HepG2 (cell line): ENCODE measurements around the gene RANBP2. TPM values are rescaled to one million over a fixed set of nuclear protein-coding genes. Genes with fewer than 3 reads are reported as not detected.

Experiments
- CEBPB ChIP-seq: IDR thresholded peaks from 2 replicates; pipeline ENCODE4 v1.6.1; 2011; ENCODE audit warnings: low read depth, low read length, improper control_type of control experiment, borderline replicate concordance
- DMAP1 ChIP-seq: IDR thresholded peaks from 2 replicates; pipeline ENCODE4 v1.6.1; 2016
- EZH2 ChIP-seq: conservative IDR thresholded peaks from 2 replicates; pipeline ENCODE4 v1.6.1; 2012; ENCODE audit warnings: mild to moderate bottlenecking, low read depth, low read length, moderate library complexity
- HNRNPUL1 ChIP-seq: fragments of 200-400 bp; formaldehyde crosslinking; IDR thresholded peaks from 2 replicates; pipeline ENCODE4 v1.6.1; 2017; ENCODE audit warnings: low read depth, mild to moderate bottlenecking, low read length, moderate library complexity
- MAF1 ChIP-seq: sonication (generic); formaldehyde crosslinking; IDR thresholded peaks from 2 replicates; pipeline ENCODE4 v1.5.0; 2020; ENCODE audit warnings: missing genetic modification reagents, borderline replicate concordance
- MAFG ChIP-seq: sonication (generic); formaldehyde crosslinking; IDR thresholded peaks from 2 replicates; pipeline ENCODE4 v1.5.1; 2020; ENCODE audit warnings: mild to moderate bottlenecking, missing genetic modification reagents
- MEIS1 ChIP-seq: sonication (generic); formaldehyde crosslinking; IDR thresholded peaks from 2 replicates; pipeline ENCODE4 v1.9.0; 2021; ENCODE audit warnings: mild to moderate bottlenecking, missing genetic modification reagents, moderate library complexity, borderline replicate concordance
- NFIB ChIP-seq: sonication (generic); formaldehyde crosslinking; IDR thresholded peaks from 2 replicates; pipeline ENCODE4 v1.9.0; 2021; ENCODE audit warnings: missing genetic modification reagents, mild to moderate bottlenecking, borderline replicate concordance
- SIN3A ChIP-seq: IDR thresholded peaks from 2 replicates; pipeline ENCODE4 v1.6.1; 2011; ENCODE audit warnings: low read depth, mild to moderate bottlenecking, control low read depth, low read length, borderline replicate concordance
- SIX4 ChIP-seq: sonication (generic); formaldehyde crosslinking; IDR thresholded peaks from 2 replicates; pipeline ENCODE4 v1.4.0; 2020; ENCODE audit warnings: missing genetic modification reagents
- TCF7L2 ChIP-seq: IDR thresholded peaks from 2 replicates; pipeline ENCODE4 v1.6.1; 2011; ENCODE audit warnings: mild to moderate bottlenecking, low read depth, low read length, moderate library complexity
- TEAD3 ChIP-seq: optimal IDR thresholded peaks from 2 replicates; pipeline ENCODE3; 2016; ENCODE audit warnings: borderline replicate concordance
- TOPORS ChIP-seq: sonication (generic); formaldehyde crosslinking; IDR thresholded peaks from 2 replicates; pipeline ENCODE4 v1.8.0; 2023; ENCODE audit warnings: mild to moderate bottlenecking, missing genetic modification reagents
- ZC3H13 ChIP-seq: sonication (generic); formaldehyde crosslinking; IDR thresholded peaks from 2 replicates; pipeline ENCODE4 v1.8.1; 2023; ENCODE audit warnings: mild to moderate bottlenecking, missing genetic modification reagents, moderate library complexity
- ZNF547 ChIP-seq: sonication (generic); formaldehyde crosslinking; IDR thresholded peaks from 2 replicates; pipeline ENCODE4 v1.5.1; 2020; ENCODE audit warnings: mild to moderate bottlenecking, missing genetic modification reagents
- ZNF569 ChIP-seq: sonication (generic); formaldehyde crosslinking; IDR thresholded peaks from 2 replicates; pipeline ENCODE4 v1.5.0; 2020; ENCODE audit warnings: mild to moderate bottlenecking, missing genetic modification reagents, moderate library complexity, borderline replicate concordance
- ZNF75D ChIP-seq: sonication (generic); formaldehyde crosslinking; IDR thresholded peaks from 2 replicates; pipeline ENCODE4 v1.8.1; 2023; ENCODE audit warnings: missing genetic modification reagents, mild to moderate bottlenecking, borderline replicate concordance
- polyA plus RNA-seq, 8 experiments: library from polyadenylated mRNA; depleted of rRNA in 3 of 8; stranded (reverse) in 7 of 8; unstranded in 1 of 8; fragments of >200 nt; fragmentation: Illumina TruSeq in 4 of 8; extraction: Trizol in 4 of 8; gene quantifications; 2 replicates each; pipeline versions ENCODE4 v1.2.1 to v1.2.3, GENCODE V29; 2011 to 2016; ENCODE audit warnings: low read depth in 4 of 8, missing spikeins in 1 of 8, mixed read lengths in 1 of 8; ENCODE audit not compliant: insufficient read depth in 1 of 8
- total RNA-seq, 5 experiments: library from RNA; depleted of rRNA; stranded (reverse); fragments of >200 nt; fragmentation: Illumina TruSeq; extraction: Trizol; gene quantifications; 2 replicates each; pipeline ENCODE4 v1.2.3, GENCODE V29; 2016; ENCODE audit warnings: low read depth in 1 of 5
- TF ChIP-seq, protein P1 (sequence below): sonication (generic); formaldehyde crosslinking; IDR thresholded peaks from 2 replicates; pipeline ENCODE4 v1.4.0; 2020; ENCODE audit warnings: missing genetic modification reagents
- TF ChIP-seq, protein P2 (sequence below): conservative IDR thresholded peaks from 2 replicates; pipeline ENCODE4 v1.6.1; 2018; ENCODE audit warnings: missing genetic modification reagents
- TF ChIP-seq, protein P3 (sequence below): sonication (generic); formaldehyde crosslinking; IDR thresholded peaks from 2 replicates; pipeline ENCODE4 v1.4.0; 2020; ENCODE audit warnings: missing genetic modification reagents, mild to moderate bottlenecking, borderline replicate concordance

The RANBP2 gene
- total and polyA plus RNA-seq, 2 of the 13 experiments (the other 11 are each of a cell fraction or from before 2014, with no cell fraction given) = 12.2 to 87.0 TPM

DNA sequence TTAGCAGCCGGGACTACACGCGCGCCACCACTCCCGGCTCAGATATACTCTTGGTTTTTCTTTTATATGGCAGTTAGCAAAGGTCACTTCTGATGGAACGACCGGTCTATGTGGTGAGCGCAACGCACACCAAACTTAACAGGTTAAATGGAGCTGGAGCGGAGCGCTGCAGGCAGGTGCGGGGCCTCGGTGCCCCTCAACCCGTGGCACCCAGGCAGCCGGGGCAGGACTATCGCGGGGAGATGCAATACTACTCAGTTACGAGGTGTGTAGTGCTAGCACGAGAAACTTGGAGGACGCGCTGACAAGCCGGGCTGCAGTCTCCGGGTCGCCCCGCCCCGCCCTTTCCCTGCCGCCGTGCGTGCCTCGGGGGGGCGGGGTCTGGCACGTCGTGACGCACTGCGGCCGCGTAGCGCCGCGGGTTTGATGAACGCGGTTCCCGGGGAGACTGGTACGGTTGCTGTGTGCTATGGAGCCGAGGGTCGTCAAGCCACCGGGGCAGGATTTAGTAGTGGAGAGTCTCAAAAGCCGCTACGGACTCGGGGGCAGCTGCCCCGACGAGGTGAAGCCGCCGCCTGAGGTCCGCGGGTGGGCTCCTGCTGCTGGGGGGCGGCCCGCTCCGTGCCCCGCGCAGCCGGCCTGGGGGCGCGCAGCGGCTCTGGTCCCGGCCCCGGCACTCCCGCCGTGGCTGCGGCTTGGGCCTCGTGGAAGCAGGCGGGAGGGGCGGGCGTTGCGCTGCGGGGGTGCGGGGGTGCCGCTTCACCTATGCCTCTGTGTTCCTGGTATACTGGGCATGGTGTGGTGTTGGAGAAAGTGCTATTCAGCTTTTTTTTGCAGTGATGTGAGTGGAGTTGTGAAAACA is 67.3 kb downstream of the RANBP2 start, which contains the start of gene CCDC138 (continued):
- TF ChIP-seq MAF1 (CRISPR knock-in tag) (0 out of 2 replicates have a peak, but pooled peaks have one; percentile 34), SIN3A (peak; percentile 82; the same call in 1 of the 2 replicates), SIX4 (0 out of 2 replicates have a peak, but pooled peaks have one; percentile 27), MEIS1 (CRISPR knock-in tag) (no peak), EZH2 (no peak), TEAD3 (CRISPR knock-in tag) (peak; percentile 83), NFIB (CRISPR knock-in tag) (no peak), ZC3H13 (CRISPR knock-in tag) (peak; percentile 79), HNRNPUL1 (no peak), CEBPB (no peak), TCF7L2 (no peak), TOPORS (CRISPR knock-in tag) (peak; percentile 81; the same call in 1 of the 2 replicates), ZNF569 (no peak), MAFG (CRISPR knock-in tag) (no peak), ZNF75D (no peak), ZNF547 (CRISPR knock-in tag) (peak; percentile 88; the same call in 1 of the 2 replicates), DMAP1 (CRISPR knock-in tag) (peak; percentile 74; the same call in 1 of the 2 replicates)
- TF ChIP-seq, protein P1, sequence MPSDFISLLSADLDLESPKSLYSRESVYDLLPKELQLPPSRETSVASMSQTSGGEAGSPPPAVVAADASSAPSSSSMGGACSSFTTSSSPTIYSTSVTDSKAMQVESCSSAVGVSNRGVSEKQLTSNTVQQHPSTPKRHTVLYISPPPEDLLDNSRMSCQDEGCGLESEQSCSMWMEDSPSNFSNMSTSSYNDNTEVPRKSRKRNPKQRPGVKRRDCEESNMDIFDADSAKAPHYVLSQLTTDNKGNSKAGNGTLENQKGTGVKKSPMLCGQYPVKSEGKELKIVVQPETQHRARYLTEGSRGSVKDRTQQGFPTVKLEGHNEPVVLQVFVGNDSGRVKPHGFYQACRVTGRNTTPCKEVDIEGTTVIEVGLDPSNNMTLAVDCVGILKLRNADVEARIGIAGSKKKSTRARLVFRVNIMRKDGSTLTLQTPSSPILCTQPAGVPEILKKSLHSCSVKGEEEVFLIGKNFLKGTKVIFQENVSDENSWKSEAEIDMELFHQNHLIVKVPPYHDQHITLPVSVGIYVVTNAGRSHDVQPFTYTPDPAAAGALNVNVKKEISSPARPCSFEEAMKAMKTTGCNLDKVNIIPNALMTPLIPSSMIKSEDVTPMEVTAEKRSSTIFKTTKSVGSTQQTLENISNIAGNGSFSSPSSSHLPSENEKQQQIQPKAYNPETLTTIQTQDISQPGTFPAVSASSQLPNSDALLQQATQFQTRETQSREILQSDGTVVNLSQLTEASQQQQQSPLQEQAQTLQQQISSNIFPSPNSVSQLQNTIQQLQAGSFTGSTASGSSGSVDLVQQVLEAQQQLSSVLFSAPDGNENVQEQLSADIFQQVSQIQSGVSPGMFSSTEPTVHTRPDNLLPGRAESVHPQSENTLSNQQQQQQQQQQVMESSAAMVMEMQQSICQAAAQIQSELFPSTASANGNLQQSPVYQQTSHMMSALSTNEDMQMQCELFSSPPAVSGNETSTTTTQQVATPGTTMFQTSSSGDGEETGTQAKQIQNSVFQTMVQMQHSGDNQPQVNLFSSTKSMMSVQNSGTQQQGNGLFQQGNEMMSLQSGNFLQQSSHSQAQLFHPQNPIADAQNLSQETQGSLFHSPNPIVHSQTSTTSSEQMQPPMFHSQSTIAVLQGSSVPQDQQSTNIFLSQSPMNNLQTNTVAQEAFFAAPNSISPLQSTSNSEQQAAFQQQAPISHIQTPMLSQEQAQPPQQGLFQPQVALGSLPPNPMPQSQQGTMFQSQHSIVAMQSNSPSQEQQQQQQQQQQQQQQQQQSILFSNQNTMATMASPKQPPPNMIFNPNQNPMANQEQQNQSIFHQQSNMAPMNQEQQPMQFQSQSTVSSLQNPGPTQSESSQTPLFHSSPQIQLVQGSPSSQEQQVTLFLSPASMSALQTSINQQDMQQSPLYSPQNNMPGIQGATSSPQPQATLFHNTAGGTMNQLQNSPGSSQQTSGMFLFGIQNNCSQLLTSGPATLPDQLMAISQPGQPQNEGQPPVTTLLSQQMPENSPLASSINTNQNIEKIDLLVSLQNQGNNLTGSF (CRISPR knock-in tag) = 0 out of 2 replicates have a peak, but pooled peaks have one; percentile 32
- TF ChIP-seq, protein P2, sequence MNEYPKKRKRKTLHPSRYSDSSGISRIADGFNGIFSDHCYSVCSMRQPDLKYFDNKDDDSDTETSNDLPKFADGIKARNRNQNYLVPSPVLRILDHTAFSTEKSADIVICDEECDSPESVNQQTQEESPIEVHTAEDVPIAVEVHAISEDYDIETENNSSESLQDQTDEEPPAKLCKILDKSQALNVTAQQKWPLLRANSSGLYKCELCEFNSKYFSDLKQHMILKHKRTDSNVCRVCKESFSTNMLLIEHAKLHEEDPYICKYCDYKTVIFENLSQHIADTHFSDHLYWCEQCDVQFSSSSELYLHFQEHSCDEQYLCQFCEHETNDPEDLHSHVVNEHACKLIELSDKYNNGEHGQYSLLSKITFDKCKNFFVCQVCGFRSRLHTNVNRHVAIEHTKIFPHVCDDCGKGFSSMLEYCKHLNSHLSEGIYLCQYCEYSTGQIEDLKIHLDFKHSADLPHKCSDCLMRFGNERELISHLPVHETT (CRISPR knock-in tag) = peak; percentile 66
- TF ChIP-seq, protein P3, sequence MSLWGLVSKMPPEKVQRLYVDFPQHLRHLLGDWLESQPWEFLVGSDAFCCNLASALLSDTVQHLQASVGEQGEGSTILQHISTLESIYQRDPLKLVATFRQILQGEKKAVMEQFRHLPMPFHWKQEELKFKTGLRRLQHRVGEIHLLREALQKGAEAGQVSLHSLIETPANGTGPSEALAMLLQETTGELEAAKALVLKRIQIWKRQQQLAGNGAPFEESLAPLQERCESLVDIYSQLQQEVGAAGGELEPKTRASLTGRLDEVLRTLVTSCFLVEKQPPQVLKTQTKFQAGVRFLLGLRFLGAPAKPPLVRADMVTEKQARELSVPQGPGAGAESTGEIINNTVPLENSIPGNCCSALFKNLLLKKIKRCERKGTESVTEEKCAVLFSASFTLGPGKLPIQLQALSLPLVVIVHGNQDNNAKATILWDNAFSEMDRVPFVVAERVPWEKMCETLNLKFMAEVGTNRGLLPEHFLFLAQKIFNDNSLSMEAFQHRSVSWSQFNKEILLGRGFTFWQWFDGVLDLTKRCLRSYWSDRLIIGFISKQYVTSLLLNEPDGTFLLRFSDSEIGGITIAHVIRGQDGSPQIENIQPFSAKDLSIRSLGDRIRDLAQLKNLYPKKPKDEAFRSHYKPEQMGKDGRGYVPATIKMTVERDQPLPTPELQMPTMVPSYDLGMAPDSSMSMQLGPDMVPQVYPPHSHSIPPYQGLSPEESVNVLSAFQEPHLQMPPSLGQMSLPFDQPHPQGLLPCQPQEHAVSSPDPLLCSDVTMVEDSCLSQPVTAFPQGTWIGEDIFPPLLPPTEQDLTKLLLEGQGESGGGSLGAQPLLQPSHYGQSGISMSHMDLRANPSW (CRISPR knock-in tag) = no peak; the same call in 1 of the 2 replicates
